ENCODE measurements around the gene SHANK3. TPM values are rescaled to one million over a fixed set of nuclear protein-coding genes. Genes with fewer than 3 reads are reported as not detected.

The SHANK3 gene
- total RNA-seq, 4 donors from 2014 or later: 2.8 to 36.3 (median 10.8) TPM

DNA sequence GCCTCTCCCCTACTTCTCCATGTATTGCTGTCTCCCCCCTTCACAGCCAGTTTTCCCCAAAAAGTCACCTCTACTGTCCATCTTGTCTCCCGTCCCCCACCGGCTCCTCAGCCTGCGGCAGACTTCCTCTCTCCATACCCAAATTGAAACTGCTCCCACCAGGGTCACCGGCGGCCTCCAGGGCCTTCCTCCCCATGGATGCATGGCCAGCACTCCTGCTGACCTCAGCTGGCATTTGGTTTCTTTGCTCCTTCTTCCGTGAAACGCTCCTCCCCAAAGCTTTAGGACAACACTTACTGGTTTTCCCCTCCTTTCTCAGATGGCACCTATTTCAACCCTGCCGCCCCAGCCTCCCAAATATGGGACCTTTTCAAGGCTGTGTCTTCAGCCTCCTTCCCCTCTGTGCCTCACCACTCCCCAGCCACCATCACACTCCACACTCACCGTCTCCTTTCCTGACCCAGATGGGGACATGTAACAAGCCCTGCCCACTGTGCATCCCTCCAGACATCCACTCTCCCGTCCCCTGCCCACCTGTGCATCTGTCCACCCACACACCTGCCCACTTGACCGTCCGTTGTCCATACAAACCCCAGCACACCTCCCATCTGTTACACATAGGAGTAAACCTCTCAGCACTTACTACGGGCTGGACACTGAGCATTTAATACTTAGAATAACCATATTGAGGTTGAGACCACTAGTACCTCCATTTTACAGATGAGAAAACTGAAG lies 43.8 kb downstream of the SHANK3 start:
- no peak overlapping the region for H3K27ac ChIP-seq
- TF ChIP-seq, protein P1, sequence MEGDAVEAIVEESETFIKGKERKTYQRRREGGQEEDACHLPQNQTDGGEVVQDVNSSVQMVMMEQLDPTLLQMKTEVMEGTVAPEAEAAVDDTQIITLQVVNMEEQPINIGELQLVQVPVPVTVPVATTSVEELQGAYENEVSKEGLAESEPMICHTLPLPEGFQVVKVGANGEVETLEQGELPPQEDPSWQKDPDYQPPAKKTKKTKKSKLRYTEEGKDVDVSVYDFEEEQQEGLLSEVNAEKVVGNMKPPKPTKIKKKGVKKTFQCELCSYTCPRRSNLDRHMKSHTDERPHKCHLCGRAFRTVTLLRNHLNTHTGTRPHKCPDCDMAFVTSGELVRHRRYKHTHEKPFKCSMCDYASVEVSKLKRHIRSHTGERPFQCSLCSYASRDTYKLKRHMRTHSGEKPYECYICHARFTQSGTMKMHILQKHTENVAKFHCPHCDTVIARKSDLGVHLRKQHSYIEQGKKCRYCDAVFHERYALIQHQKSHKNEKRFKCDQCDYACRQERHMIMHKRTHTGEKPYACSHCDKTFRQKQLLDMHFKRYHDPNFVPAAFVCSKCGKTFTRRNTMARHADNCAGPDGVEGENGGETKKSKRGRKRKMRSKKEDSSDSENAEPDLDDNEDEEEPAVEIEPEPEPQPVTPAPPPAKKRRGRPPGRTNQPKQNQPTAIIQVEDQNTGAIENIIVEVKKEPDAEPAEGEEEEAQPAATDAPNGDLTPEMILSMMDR (IDR thresholded peaks at IDR 0.05): no peak
- TF ChIP-seq POLR2A (IDR thresholded peaks at IDR 0.05): no peak
- peaks cover 0 to 4% of the 10 kb centered on the region in 2 donors for H3K27me3 ChIP-seq
- H3K9me3 ChIP-seq: no peaks in the 10 kb centered on the region
- H3K4me1 ChIP-seq: no peaks in the 10 kb centered on the region
- DNase-seq: no peak
- no peak overlapping the region for H3K4me3 ChIP-seq
- no peaks in the 10 kb centered on the region for H3K36me3 ChIP-seq

DNA sequence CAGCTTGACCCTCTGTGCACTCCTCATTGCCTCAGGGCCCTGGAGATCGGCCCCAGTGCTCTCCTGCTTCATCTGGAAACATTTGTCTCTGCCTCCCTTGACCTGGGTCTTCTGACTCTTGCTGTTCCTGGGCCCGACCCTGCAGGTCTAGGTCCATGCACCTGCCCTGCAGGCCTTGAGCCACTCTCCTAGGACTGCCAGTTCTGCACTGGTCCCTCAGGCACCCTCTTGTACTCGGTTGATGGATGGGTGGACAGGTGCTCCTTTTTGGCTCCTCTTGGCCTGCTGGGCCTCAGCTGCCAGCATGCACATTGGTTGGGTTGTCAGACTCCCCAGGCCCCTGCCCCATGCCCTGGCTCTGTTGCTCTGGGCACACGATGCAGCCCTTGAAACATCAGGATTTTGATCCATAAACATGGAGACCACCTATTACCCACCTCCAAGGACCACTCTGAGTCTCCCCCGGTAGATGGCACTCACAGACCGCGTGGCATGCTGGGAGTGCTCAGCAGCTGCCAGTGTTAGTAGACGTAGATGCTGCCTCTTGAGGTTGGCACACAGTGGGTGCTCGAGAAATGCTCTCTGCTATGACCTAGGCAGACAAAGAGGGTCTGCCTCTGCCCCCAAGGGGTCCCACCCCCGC lies 45.2 kb downstream of the SHANK3 start:
- DNase-seq: no peak
- H3K27me3 ChIP-seq: peaks cover 0 to 4% of the 10 kb centered on the region in 2 donors
- no peaks in the 10 kb centered on the region for H3K9me3 ChIP-seq

DNA sequence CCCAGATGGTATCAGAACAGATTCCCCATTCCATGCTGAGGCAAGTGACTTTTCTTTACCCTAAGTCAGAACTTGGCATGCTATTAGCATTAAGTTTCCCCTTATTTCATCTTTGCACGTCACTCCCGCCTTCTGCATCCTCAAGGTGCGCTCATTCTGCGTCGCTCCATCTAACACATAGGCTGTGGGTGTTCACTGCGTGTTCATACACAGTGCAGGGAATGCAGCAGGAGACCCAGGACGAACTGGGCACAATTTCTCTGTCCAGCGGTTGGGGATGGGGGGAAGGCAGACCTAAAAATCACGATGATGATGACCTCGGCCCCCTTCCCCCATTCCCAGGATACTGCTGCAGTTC lies 45.7 kb downstream of the SHANK3 start:
- Histone ChIP-seq H3K4me1 (no peaks in the 10 kb centered on the region), H3K27me3 (peaks cover 0 to 4% of the 10 kb centered on the region in 2 donors), H3K4me3 (no peak overlapping the region), H3K27ac (no peak overlapping the region), H3K9me3 (no peaks in the 10 kb centered on the region), H3K36me3 (no peaks in the 10 kb centered on the region)
- DNase-seq: no peak
- TF ChIP-seq POLR2A (IDR thresholded peaks at IDR 0.05): no peak

More for the DNA sequence above, 45.2 kb downstream of the SHANK3 start:
- H3K27ac ChIP-seq: no peak overlapping the region
- TF ChIP-seq POLR2A (IDR thresholded peaks at IDR 0.05): no peak
- TF ChIP-seq, protein P1 (IDR thresholded peaks at IDR 0.05): no peak
- no peak overlapping the region for H3K4me3 ChIP-seq
- H3K4me1 ChIP-seq: no peaks in the 10 kb centered on the region
- H3K36me3 ChIP-seq: no peaks in the 10 kb centered on the region

DNA sequence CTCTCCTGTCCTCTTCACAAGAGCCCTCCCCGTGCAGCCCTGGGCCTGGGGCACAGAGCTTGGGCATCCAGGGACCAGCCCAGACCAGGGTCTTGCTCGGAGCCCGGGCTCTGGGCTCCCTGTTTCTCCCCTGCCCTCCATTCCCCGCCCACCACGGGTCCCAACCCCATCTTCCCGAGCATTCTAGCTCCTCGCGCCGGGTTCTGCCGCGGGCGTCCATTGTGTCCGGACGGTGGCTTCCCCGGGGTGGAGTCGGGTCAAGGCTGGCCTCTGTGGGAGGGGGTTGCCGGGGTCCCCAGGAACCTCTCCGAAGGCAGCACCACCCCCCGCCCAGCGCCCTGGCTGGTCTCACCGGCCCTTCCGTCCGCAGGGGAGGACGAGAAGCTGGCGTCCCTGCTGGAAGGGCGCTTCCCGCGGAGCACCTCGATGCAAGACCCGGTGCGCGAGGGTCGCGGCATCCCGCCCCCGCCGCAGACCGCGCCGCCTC lies 47.2 kb downstream of the SHANK3 start:
- H3K9me3 ChIP-seq: no peaks in the 10 kb centered on the region
- H3K4me3 ChIP-seq: no peak overlapping the region
- TF ChIP-seq, protein P1 (IDR thresholded peaks at IDR 0.05): no peak
- no peak for TF ChIP-seq POLR2A (IDR thresholded peaks at IDR 0.05)
- no peak overlapping the region for H3K27ac ChIP-seq
- H3K4me1 ChIP-seq: no peaks in the 10 kb centered on the region
- H3K36me3 ChIP-seq: no peaks in the 10 kb centered on the region
- peaks cover 0 to 4% of the 10 kb centered on the region in 2 donors for H3K27me3 ChIP-seq
- no peak for DNase-seq

DNA sequence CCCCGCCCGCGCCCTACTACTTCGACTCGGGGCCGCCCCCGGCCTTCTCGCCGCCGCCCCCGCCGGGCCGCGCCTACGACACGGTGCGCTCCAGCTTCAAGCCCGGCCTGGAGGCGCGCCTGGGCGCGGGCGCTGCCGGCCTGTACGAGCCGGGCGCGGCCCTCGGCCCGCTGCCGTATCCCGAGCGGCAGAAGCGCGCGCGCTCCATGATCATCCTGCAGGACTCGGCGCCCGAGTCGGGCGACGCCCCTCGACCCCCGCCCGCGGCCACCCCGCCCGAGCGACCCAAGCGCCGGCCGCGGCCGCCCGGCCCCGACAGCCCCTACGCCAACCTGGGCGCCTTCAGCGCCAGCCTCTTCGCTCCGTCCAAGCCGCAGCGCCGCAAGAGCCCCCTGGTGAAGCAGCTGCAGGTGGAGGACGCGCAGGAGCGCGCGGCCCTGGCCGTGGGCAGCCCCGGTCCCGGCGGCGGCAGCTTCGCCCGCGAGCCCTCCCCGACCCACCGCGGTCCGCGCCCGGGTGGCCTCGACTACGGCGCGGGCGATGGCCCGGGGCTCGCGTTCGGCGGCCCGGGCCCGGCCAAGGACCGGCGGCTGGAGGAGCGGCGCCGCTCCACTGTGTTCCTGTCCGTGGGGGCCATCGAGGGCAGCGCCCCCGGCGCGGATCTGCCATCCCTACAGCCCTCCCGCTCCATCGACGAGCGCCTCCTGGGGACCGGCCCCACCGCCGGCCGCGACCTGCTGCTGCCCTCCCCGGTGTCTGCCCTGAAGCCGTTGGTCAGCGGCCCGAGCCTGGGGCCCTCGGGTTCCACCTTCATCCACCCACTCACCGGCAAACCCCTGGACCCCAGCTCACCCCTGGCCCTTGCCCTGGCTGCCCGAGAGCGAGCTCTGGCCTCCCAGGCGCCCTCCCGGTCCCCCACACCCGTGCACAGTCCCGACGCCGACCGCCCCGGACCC lies 48.0 kb downstream of the SHANK3 start:
- Histone ChIP-seq H3K36me3 (no peaks in the 10 kb centered on the region), H3K9me3 (no peaks in the 10 kb centered on the region), H3K27ac (no peak overlapping the region), H3K4me1 (no peaks in the 10 kb centered on the region), H3K27me3 (peaks cover 0 to 4% of the 10 kb centered on the region in 2 donors), H3K4me3 (no peak overlapping the region)
- no peak for DNase-seq
- TF ChIP-seq POLR2A (IDR thresholded peaks at IDR 0.05): no peak
- TF ChIP-seq, protein P1 (IDR thresholded peaks at IDR 0.05): no peak
